Measurements from ENCODE around the gene MAML2. TPM values are rescaled to one million over a fixed set of nuclear protein-coding genes. Genes with fewer than 3 reads are reported as not detected.

MAML2 gene
- total RNA-seq, 4 donors from 2014 or later, result 4.7 to 21.7 (median 7.3) TPM

GRCh38 chr11:96295369-96295768 is 47.6 kb downstream of the MAML2 start:
- Histone ChIP-seq H3K4me1 (peaks cover 9 to 50% (median 20%) of the 10 kb centered on the region in 3 donors), H3K36me3 (no peaks in the 10 kb centered on the region), H3K9me3 (no peaks in the 10 kb centered on the region), H3K4me3 (no peak overlapping the region), H3K27me3 (no peaks in the 10 kb centered on the region), H3K27ac (no peak overlapping the region)
- DNase-seq, result no peak
- intact Hi-C loops (cut with DNase I), result no loop called here
- no peak for TF ChIP-seq CTCF (IDR thresholded peaks at IDR 0.05)
- TF ChIP-seq POLR2A (IDR thresholded peaks at IDR 0.05), result no peak
- 74 to 86% methylated on average over 4 of the region's 4 CpGs for WGBS, 2 donors

GRCh38 chr11:96294289-96294688 is 48.7 kb downstream of the MAML2 start:
- H3K27me3 ChIP-seq, result no peaks in the 10 kb centered on the region
- no peak overlapping the region for H3K4me3 ChIP-seq
- H3K9me3 ChIP-seq, result no peaks in the 10 kb centered on the region
- DNase-seq, result no peak
- TF ChIP-seq CTCF (IDR thresholded peaks at IDR 0.05) (no peak), POLR2A (IDR thresholded peaks at IDR 0.05) (no peak)
- H3K36me3 ChIP-seq, result no peaks in the 10 kb centered on the region
- H3K27ac ChIP-seq, result peak overlapping the region in 1 of 4 donors; percentile 53
- 70 to 72% methylated on average over 3 of the region's 3 CpGs for WGBS, 2 donors
- H3K4me1 ChIP-seq, result peaks cover 2 to 39% (median 15%) of the 10 kb centered on the region in 3 donors
- intact Hi-C loops (cut with DNase I), result no loop called here

- Histone ChIP-seq H3K4me1 (peaks cover 0 to 35% (median 12%) of the 10 kb centered on the region in 3 donors), H3K27me3 (no peaks in the 10 kb centered on the region), H3K36me3 (no peaks in the 10 kb centered on the region), H3K9me3 (no peaks in the 10 kb centered on the region), H3K27ac (peak overlapping the region in 3 of 4 donors; percentile 11 to 53 (median 28)), H3K4me3 (peak overlapping the region in 1 of 4 donors; percentile 36)
- intact Hi-C loops (cut with DNase I), result no loop called here
- WGBS, 2 donors, result 17 to 33% methylated on average over 3 of the region's 3 CpGs
- no peak for TF ChIP-seq CTCF (IDR thresholded peaks at IDR 0.05)
- TF ChIP-seq POLR2A (IDR thresholded peaks at IDR 0.05), result no peak
- no peak for DNase-seq
Observed at GRCh38 chr11:96293598-96294021, 49.4 kb downstream of the MAML2 start.

GRCh38 chr11:96293109-96293508 is 49.9 kb downstream of the MAML2 start:
- WGBS, 2 donors, result 62 to 74% methylated on average over 2 of the region's 2 CpGs
- TF ChIP-seq CTCF (IDR thresholded peaks at IDR 0.05) (no peak), POLR2A (IDR thresholded peaks at IDR 0.05) (no peak)
- peaks cover 0 to 35% (median 12%) of the 10 kb centered on the region in 3 donors for H3K4me1 ChIP-seq
- H3K36me3 ChIP-seq, result no peaks in the 10 kb centered on the region
- peak overlapping the region in 1 of 4 donors; percentile 53 for H3K27ac ChIP-seq
- no peak for DNase-seq
- H3K4me3 ChIP-seq, result no peak overlapping the region
- H3K27me3 ChIP-seq, result no peaks in the 10 kb centered on the region
- no peaks in the 10 kb centered on the region for H3K9me3 ChIP-seq
- intact Hi-C loops (cut with DNase I), result no loop called here

GRCh38 chr11:96292291-96293010 is 50.5 kb downstream of the MAML2 start:
- TF ChIP-seq POLR2A (IDR thresholded peaks at IDR 0.05) (no peak), CTCF (IDR thresholded peaks at IDR 0.05) (no peak)
- Histone ChIP-seq H3K9me3 (no peaks in the 10 kb centered on the region), H3K4me3 (no peak overlapping the region), H3K4me1 (peaks cover 0 to 35% (median 12%) of the 10 kb centered on the region in 3 donors), H3K36me3 (no peaks in the 10 kb centered on the region), H3K27ac (no peak overlapping the region), H3K27me3 (no peaks in the 10 kb centered on the region)
- intact Hi-C loops (cut with DNase I), result no loop called here
- no peak for DNase-seq

Measured in esophagus squamous epithelium (tissue), 5 donors.